ENCODE results near the gene STK33. TPM values are rescaled to one million over a fixed set of nuclear protein-coding genes. Genes with fewer than 3 reads are reported as not detected.
A peak's percentile ranks its signal among the peaks of the same experiment; 100 is the strongest.

Gene STK33
- 14.2 TPM for total RNA-seq

GRCh38 chr11:8593935-8594909 is at the start of gene STK33:
Gene STK33, minus strand, starts transcription at chr11:8594228. Its CDS starts 119,323 bp downstream, at chr11:8474905.
- peak; percentile 34 for DNase-seq (ENCODE audit: low spot score)

GRCh38 chr11:8642196-8642841 is 48.3 kb upstream of the STK33 start:
- DNase-seq (ENCODE audit: low spot score) = no peak

- DNase-seq (ENCODE audit: low spot score) = no peak
These were observed 47.3 kb upstream of the STK33 start for GRCh38 chr11:8641332-8641731.

GRCh38 chr11:8640267-8640906 is 46.4 kb upstream of the STK33 start:
- no peak for DNase-seq (ENCODE audit: low spot score)

- DNase-seq (ENCODE audit: low spot score) = no peak
These were observed 45.6 kb upstream of the STK33 start for GRCh38 chr11:8639655-8640054.

GRCh38 chr11:8638300-8638699 is 44.3 kb upstream of the STK33 start:
- no peak for DNase-seq (ENCODE audit: low spot score)

- no peak for DNase-seq (ENCODE audit: low spot score)
These were observed 42.1 kb upstream of the STK33 start for GRCh38 chr11:8636127-8636526.

GRCh38 chr11:8634498-8634897 is 40.5 kb upstream of the STK33 start:
- no peak for DNase-seq (ENCODE audit: low spot score)

- DNase-seq (ENCODE audit: low spot score) = peak; percentile 42
These were observed 37.5 kb upstream of the STK33 start for GRCh38 chr11:8631395-8632118.

GRCh38 chr11:8624698-8625097 is 30.7 kb upstream of the STK33 start:
- no peak for DNase-seq (ENCODE audit: low spot score)

GRCh38 chr11:8621147-8621546 is 27.1 kb upstream of the STK33 start:
- no peak for DNase-seq (ENCODE audit: low spot score)

- DNase-seq (ENCODE audit: low spot score) = no peak
These were observed 23.0 kb upstream of the STK33 start for GRCh38 chr11:8617063-8617462.

GRCh38 chr11:8615291-8616032 is 21.4 kb upstream of the STK33 start:
- DNase-seq (ENCODE audit: low spot score) = no peak

- no peak for DNase-seq (ENCODE audit: low spot score)
These were observed 20.5 kb upstream of the STK33 start for GRCh38 chr11:8614497-8614896.

- no peak for DNase-seq (ENCODE audit: low spot score)
These were observed 19.0 kb upstream of the STK33 start for GRCh38 chr11:8613036-8613435.

GRCh38 chr11:8612522-8612921 is 18.5 kb upstream of the STK33 start:
- no peak for DNase-seq (ENCODE audit: low spot score)

GRCh38 chr11:8610532-8611116 is 16.6 kb upstream of the STK33 start:
- no peak for DNase-seq (ENCODE audit: low spot score)

GRCh38 chr11:8608652-8609051 is 14.6 kb upstream of the STK33 start:
- no peak for DNase-seq (ENCODE audit: low spot score)

- DNase-seq (ENCODE audit: low spot score) = peak; percentile 1
These were observed 12.0 kb upstream of the STK33 start for GRCh38 chr11:8605971-8606563.

- DNase-seq (ENCODE audit: low spot score) = peak; percentile 46
These were observed 10.2 kb upstream of the STK33 start for GRCh38 chr11:8604078-8604723.
